ENCODE data around the gene ABTB2. TPM values are rescaled to one million over a fixed set of nuclear protein-coding genes. Genes with fewer than 3 reads are reported as not detected.

The ABTB2 gene
- total RNA-seq, 1 experiment from 2014 or later = 5.5 TPM

GRCh38 chr11:34162493-34162820 is 195.4 kb downstream of the ABTB2 start:
- H3K56ac ChIP-seq (ENCODE audit: insufficient read length, low read depth, low read length) = no peak overlapping the region
- no peaks in the 10 kb centered on the region for H3K4me1 Mint-ChIP-seq
- no peak for TF ChIP-seq CTCF (conservative IDR thresholded peaks at IDR 0.05)
- no peak overlapping the region for H3K4me2 ChIP-seq (ENCODE audit: insufficient read depth, insufficient read length, low read length)
- H2AFZ ChIP-seq (ENCODE audit: low read length) = no peak overlapping the region
- H3K23ac ChIP-seq (ENCODE audit: insufficient read length, low read depth, low read length) = no peak overlapping the region
- H4K20me1 ChIP-seq (ENCODE audit: control insufficient read depth, insufficient read depth, insufficient read length) = no peaks in the 10 kb centered on the region
- H3K27ac Mint-ChIP-seq = no peak overlapping the region
- H3K79me1 ChIP-seq (ENCODE audit: insufficient read depth, low read depth, low read length, poor library complexity, severe bottlenecking) = no peaks in the 10 kb centered on the region
- H3K9ac ChIP-seq (ENCODE audit: extremely low read depth, insufficient read length, low read length) = no peak overlapping the region
- H3K4me1 ChIP-seq (ENCODE audit: insufficient read depth, low read length) = no peaks in the 10 kb centered on the region
- no peak overlapping the region for H4K8ac ChIP-seq (replicated peaks; ENCODE audit: insufficient read length, low read depth, low read length)
- H4K91ac ChIP-seq (ENCODE audit: insufficient read length, low read depth, low read length) = no peak overlapping the region
- no peak overlapping the region for H2AK5ac ChIP-seq (ENCODE audit: insufficient read length, low read length)
- peaks cover 3% of the 10 kb centered on the region; the same call in 1 of the 2 replicates for H3K27me3 Mint-ChIP-seq (ENCODE audit: low read depth)
- H3K27ac ChIP-seq (ENCODE audit: insufficient read length, low read depth, low read length) = no peak overlapping the region
- no CpG with 5 or more reads among the region's 17 CpGs for WGBS (ENCODE audit: extremely low coverage, insufficient read length, low lambda C conversion rate)
- no peak overlapping the region for H3T11ph ChIP-seq (ENCODE audit: low read length)
- H3K9me3 ChIP-seq (ENCODE audit: control insufficient read depth, low read depth, low read length) = no peaks in the 10 kb centered on the region
- no peak overlapping the region for H3K4me3 Mint-ChIP-seq
- no peaks in the 10 kb centered on the region for H3K9me3 Mint-ChIP-seq
- no peak for DNase-seq
- no peaks in the 10 kb centered on the region for H3K23me2 ChIP-seq (ENCODE audit: insufficient read length, low read depth, low read length, poor library complexity, severe bottlenecking)
- H4K5ac ChIP-seq (ENCODE audit: insufficient read length, low read depth, low read length) = no peak overlapping the region
- H3K27me3 ChIP-seq (ENCODE audit: insufficient read depth, low read length) = no peaks in the 10 kb centered on the region
- no peak overlapping the region for H3K4ac ChIP-seq (ENCODE audit: low read depth, low read length)
- H2BK5ac ChIP-seq (ENCODE audit: insufficient read length, low read length) = no peak overlapping the region
- no peak overlapping the region for H3K14ac ChIP-seq (ENCODE audit: insufficient read depth, low read length)
- no peaks in the 10 kb centered on the region for H3K79me2 ChIP-seq (ENCODE audit: insufficient read depth, low read length)
- H2BK12ac ChIP-seq (ENCODE audit: insufficient read length, low read depth, low read length) = no peak overlapping the region
- peaks cover 0 to 6% (median 0%) of the 10 kb centered on the region in 3 experiments; a peak in 1 of 7 replicates for H3K36me3 Mint-ChIP-seq (ENCODE audit: insufficient read depth in 1 of 3, low read depth in 3 of 3)
- no peak overlapping the region for H3K18ac ChIP-seq (ENCODE audit: insufficient read length, low read depth, low read length)
- no peak overlapping the region for H2BK120ac ChIP-seq (ENCODE audit: low read depth, low read length, poor library complexity, severe bottlenecking)
- H2BK20ac ChIP-seq (ENCODE audit: low read depth, low read length, poor library complexity, severe bottlenecking) = no peak overlapping the region
- no peak overlapping the region for H2BK15ac ChIP-seq (ENCODE audit: low read depth, low read length)
